Hematopoietic multipotent progenitor cell treated with erythropoietin and hydrocortisone succinate and interleukin-3 and kit ligand, for 6 days (in vitro differentiated cells): ENCODE data around the gene LMOD3.
A peak's percentile ranks its signal among the peaks of the same experiment; 100 is the strongest.

Source experiments
- DNase-seq: peaks from one replicate; pipeline ENCODE4 v3.0.0-alpha.2; 2015

LMOD3 gene

DNA sequence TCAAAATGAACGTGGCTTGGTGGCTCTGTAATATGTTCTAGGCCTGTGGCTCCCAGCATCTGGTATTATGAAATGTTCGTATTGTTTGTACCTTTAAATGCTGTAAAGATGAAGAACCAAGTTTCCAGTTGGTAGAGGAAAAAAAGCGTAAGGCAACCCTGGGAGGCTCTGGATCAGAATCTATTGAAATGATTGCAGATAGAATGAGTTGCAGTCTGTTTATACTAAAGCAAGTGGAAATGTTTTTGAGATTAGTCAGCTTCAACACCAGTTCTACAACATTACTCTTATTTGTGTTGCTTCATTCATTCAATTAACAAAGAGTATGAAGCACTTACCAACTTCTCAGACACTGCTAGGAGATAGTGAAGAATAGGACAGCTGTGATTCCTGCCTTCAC lies 32.4 kb downstream of the LMOD3 start:
- no peak for DNase-seq

DNA sequence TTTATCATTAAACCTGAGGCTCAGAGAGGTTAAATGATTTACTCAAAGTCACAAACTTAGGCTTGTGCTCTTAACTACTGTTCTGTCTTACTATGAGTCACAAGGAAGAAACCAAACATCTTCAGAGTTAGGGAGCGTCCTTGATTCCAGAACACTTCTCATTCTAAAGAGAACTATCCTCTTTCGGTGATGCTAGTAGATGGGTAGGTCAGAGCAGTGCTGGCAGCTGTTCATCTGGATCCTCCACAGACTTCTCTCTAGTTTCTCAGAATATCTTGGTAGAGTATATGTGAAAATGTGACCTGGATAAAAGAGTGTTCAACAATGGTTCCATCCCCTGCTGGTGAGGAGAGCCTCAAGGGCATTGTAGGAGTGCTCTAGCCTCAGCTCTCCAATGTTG lies 34.3 kb downstream of the LMOD3 start:
- DNase-seq: peak; percentile 8

DNA sequence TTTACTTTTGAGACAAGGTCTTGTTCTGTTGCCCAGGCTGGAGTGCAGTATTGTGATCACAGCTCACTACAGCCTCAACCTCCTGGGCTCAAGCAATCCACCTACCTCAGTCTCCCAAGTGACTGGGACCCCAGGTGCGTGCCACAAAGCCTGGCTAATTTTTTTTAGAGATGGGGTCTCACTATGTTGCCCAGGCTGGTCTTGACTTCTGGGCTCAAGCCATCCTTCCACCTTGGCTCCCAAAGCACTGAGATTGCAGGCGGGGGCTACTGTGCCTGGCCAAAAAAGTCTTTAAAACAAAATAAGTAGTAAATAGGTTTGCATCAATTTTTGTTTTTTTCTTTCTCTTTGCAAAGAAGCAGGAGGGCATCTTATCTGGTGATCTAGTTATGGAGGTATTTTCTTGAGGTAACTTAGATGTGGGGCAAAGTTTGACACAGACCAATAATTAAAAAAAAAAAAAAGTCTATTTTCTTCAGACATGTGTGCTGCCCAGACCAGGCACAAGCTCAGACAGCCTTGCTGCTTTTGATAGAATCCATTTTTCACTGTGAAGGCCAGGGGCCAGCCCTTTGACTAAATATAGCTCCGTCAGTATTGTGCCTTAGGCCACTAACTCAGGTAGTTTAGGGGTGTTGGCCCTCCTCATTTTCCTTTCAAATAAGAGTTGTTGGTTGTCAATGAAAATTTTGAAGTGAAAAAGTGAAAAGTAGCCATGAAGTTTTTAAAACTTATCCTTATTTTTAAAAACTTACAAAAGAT lies 35.2 kb downstream of the LMOD3 start:
- peak; percentile 9 for DNase-seq

DNA sequence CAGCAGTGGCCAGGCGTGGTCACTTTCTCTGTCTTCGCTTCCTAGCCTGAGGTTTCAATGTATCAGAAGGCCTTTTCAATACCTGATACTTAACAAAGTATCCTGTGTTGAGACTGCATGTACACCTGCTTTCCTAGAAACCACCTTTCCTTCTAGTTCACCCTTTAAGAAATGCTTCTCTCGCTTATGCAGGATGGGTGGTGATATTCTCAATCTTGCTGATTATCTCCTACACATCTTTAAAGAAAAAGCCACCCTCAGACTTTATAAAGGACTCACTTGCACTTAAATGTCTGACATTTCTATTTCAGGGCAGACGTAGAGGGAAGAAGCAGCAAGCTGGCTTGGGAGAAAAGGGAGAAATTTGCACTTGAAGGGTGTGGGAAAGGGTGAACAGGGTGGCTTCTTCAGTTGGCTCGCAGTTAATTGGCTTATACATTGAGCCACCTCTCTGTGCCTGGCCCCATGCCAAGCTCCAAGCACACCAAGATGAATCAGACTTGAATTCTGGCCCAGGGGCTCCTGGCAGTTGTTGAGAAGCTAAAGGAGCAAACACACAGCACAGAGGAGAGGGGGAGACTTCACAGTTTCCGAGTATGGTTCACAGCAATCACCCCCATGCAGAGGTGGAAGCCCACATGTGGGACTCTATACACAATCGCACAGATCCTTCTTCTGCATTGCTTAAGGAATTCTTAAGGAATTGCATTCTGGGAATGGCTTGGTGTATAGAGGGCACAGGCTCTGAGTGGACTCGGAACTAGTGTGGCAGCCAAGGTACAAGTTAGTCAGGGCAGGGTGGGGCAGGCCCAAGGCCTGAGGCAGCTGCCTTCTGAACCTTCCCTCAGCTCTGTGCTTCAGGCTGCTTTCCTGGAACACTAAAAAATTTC lies 36.3 kb downstream of the LMOD3 start:
- DNase-seq: peak; percentile 93

DNA sequence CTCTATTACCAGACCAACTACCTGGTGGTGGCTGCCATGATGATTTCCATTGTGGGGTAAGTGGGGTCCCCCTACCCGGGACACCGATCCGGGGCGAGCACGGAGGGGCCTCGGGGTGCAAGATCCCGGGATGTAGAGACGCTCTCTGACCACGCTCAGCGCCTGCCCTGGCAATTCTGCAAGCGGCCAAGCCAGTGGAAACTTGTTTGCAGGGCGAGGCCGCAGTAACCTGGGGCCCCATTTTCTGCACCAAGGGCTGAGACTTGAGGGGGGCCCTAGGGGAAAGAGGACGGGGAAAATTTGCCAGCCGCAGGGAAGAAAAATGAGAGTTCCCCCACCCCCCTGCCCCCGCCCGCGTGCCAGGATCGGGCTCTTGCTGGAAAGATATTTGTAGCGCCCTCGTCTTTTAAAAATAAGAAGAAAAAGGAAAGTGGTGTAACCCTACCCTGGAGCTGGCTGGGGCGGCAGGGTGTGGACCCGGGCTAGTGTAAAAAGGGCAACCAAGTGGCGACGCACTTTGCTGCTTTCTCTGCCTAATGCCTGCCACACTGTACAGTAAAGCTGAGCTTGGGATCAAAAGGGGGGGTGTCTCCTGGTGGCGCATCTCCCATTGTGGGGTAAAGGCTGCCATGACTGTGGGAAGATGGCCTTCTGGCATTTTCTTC lies 37.1 kb downstream of the LMOD3 start:
- peak; percentile 51 for DNase-seq

DNA sequence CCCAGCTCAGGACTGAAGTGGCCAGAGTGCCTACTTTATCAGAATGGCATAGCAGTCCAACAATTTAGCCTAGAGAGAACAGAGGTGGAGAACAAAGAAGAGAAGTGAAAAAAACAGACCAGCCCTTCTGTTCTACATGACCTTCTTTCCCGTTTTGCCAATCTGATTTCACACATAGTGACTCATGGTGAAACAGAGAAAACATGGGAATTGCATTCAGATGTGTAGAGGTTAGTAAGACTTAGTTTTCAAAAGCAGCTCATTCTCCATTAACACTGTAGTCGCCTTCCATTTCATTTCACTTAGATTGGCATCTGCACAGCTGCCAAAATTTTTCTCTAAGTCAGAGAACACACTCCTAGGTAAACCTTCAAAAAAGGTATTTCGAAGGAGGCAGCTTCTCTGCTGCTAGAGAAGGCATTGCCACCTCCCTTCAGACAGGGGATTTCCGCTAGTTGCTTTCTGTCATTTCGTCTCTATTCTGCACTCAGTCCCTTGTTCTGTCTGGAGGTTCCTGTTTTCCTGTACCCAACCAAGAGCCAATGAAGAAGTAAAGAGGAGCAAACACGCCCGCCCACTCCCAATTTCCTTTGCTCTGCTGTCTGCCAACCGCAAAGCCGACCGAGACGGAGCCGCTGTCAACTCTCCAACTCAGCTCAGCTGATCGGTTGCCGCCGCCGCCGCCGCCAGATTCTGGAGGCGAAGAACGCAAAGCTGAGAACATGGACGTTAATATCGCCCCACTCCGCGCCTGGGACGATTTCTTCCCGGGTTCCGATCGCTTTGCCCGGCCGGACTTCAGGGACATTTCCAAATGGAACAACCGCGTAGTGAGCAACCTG lies 37.8 kb downstream of the LMOD3 start, which contains the start of gene ARL6IP5:
TSS of gene ARL6IP5 (plus strand) at position 612 of the 842 bp plus-strand sequence. CDS start at position 723, 111 bp downstream.
- DNase-seq: peak; percentile 98

DNA sequence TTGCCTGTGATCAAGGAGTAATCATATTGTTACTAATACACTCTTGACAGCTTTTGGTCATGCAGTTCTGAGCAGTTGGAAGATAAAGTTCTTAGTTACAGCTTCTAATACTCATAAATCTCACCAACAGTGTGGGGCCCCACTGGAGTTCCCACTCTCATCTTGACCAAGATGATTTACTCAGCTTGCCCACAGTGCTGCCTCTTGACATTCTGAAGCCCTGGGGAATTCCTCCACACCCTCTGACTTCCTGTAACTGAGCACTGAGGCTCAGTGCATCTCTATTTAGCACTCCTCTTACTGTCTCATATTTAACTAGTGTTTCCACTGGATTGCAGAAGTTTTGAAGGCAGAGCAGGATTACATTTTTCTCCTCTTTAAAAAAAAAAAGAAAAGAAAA lies 39.6 kb downstream of the LMOD3 start:
- no peak for DNase-seq

DNA sequence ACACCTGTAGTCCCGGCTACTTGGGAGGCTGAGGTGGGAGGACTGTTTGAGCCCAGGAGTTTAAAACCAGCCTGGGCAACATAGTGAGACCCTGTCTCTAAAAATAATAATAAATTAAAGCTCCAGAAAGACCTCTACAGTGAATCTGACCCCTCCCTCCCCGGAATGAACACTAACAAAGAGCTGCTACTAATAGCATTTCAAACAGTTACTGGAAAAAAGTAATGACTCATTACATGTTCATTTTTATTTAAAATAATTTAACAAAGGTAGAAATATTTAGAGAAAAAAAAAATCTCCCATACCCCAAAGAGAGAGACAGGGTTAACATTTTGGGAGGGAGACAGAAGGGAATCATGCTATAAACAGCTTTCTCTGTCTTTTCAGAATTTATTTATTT lies 40.0 kb downstream of the LMOD3 start:
- no peak for DNase-seq

DNA sequence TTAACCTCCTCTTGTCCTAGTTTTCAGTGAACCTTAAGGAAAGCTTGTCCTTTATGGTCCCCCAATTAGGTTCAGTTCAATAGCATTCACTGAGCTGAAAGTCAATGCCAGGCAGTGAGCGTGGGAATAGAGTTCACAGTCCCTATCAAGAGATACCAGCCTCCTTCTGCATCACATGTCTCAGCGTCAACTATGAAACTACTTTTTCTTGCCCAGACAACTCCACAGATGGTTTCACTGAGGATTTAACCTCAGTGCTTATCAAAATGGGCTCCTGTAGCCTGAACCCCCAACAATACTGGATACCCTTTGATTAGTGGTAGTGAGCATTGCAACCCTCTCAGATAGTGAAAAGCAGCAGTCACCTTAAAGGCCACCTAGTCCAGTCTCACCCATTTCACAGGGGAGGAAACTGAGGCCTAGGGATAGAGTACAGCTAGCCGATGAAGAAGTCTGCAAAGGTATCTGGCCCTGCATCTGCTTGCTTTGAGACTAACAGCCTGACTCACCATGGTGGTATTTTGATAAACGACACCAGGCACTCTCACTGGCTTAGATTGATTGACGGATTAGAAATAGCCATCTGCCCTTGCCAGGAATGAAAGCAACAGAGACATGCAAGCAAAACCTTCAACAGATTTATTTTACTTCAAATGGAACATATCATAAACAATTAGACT lies 40.7 kb downstream of the LMOD3 start:
- peak; percentile 86 for DNase-seq

DNA sequence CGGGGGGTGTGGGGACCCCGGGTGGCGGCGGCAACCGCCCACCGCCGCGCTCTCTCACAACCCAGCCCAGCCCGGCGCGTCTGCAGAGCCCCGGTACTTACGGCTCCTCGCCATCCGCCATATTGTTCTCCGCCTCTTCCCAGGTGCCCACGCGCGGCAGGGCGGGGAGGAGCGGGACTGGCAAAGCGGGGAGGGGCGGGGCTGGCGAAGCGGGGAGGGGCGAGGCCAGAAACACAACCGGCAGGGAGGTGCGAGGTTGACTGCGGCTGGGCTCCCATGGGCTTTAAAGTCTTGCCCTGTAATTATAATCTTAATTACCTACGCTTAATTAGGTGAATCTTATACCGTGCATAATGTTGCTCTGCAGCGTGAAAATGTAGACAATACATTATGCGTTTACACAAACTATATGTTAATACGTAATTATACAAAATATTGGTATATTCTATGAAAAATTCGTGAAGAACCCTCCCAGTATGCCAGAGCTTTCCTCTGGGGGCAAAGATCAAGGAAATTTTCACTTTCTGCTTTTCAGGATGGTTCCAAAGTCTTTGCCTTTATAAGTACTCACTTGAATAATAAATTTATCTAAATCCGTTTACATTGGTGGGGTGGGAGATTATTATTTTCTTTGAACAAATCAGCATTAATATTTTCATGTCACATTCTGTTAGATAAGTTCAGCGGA lies 42.0 kb downstream of the LMOD3 start, which contains the start of gene UBA3:
TSS of gene UBA3 (minus strand) at position 133 of the 688 bp plus-strand sequence. CDS start at position 121, 12 bp downstream.
- peak; percentile 95 for DNase-seq

DNA sequence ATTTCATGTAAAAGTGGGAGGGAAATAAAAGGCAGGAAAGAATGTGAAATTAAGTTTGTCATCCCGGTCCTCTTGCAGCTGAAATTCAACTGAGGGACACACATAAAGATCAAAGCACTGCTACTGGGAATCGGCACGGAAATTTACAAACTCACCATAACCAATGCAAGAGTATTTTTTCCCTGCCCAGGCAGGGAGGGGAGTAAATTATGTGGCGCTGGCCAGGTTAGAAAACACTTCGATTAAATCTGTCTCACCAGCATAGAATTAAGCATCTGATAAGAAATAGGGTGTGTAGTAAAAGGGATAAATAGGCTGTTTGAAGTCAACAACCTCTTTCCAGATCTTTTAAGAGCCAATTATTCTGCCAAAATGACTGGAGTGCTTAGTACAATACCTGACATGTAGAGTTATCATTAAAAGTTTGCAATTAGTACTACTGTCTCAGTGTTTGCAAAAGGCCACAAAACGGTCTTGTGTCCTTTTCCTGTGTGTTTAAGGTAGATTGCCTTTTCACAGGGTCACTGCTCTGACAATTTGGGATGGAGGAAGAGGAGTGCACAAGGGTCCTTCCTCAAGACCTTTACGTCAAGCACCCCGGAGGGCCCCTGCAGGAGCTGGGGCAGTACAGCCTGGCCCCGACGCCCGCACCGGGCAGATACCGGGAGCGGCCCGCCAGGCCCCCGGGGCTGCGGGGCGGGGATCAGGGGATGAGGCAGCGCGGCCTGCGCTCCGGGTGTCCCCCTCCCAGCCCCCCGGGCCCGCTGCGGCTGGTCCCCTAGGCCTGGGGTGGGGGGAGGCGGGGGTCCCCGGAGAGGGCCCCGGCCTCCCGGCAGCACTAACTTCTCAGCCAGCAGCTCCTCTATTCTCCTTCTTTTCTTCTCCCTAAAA lies 42.9 kb downstream of the LMOD3 start:
- peak; percentile 31 for DNase-seq

DNA sequence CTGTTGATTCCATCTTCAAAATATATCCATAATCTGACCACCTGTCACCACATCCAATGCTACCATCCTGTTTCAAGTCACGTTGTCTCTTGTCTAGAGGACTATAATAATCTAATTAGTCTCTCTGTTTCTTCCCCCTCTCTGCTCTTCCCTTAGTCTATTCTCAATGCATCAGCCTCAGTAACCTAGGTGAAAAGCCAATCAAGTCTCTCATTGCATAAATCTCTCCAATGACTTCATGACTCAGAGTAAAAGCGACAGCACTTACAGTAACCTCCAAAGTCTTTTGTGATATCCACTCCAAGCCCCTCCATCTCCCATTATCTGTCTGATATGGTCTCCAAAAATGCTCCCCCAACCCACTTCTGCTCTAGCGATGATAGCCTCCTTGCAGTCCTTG lies 49.5 kb downstream of the LMOD3 start:
- DNase-seq: no peak

DNA sequence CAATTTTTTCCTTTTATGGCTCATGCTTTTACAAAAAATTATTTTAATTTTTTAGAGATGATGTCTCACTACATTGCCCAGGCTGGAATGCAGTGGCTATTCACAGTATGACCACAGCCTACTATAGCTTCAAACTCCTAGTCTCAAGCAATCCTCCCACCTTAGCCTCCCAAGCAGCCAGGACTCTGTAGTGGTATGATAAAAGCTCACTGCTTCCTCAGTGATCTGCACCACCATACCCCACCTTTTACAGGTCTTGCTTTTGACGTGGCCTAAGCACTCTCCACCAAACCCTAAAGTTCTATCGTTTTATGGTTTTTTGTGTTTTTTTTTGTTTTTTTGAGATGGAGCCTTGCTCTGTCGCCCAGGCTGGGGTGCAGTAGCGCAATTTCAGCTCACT lies 56.3 kb downstream of the LMOD3 start:
- DNase-seq: no peak

DNA sequence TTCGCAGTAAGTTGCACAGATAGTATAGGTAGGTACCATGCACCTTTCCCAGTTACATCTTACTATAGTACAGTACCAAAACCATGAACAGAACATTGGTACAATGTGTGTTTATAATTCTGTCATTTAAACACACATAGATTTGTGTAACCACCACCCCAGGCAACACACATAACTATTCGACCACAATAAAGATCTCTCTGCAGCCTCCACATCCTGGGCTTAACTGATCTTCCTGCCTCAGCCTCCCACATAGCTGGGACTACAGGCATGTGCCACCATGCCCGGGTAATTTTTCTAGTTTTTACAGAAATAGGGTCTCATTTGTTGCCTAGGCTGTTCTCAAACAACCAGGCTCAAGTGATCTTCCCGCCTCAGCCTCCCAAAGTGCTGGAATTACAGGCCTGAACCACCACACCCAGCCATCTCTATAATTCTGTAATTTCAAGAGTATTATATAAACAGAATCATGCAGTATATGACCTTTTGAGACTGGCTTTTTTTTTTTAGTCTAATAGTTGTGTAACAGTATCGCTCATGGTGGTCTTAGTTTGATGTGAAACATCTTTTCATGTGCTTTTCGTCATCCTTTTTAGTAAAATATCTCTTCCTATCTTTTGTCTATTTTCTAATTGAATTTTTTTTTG lies 57.0 kb downstream of the LMOD3 start:
- DNase-seq: no peak

DNA sequence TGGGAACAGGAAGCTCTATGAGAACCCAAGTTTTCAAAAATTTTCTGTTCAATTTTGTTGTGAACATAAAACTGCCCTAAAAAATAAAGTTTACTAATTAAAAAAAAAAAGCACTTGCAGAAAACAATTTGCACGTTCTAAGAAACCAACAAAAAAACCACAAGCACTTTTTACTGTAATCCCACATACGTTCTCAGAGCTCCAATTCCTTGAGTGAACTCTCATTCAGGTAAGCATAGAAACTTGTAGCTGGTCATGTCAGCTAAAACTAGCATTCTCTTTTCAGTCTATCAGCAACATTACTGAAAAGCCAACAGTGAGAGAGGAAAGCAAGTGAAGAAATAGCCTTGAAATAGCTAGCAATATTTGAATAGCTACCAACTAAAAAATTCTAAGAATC lies 58.8 kb downstream of the LMOD3 start:
- DNase-seq: no peak

DNA sequence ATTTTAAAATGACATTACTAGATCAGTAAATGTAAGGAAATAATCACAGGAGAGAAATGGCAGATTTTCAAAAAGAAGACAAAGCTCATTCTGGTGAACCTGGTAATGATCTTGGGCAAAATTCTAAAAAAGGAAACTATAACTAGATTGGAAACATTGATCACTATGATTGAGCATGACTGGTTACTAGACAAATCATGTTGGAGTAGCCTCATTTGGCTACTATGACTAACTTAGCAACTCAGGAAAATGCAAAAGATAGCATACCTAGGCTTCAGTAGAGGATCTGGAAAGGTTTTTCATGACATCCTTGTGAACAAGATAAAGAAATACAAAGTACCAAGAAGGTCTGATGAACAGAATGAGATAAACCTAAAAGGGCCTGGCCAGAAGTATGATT lies 62.7 kb downstream of the LMOD3 start:
- no peak for DNase-seq

DNA sequence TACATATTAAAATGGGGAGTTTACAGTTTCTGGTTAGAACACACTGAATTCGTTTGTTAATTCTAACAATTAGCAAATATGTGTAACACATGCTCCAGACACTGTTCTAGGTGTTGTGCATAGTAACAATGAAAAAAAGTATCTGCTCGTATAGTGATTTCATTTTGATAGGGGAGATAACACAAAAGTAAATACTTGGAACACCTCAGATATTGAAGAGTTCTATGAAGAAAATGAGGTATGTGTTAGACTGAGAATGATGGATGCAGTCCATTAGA lies 63.5 kb downstream of the LMOD3 start:
- DNase-seq: no peak

DNA sequence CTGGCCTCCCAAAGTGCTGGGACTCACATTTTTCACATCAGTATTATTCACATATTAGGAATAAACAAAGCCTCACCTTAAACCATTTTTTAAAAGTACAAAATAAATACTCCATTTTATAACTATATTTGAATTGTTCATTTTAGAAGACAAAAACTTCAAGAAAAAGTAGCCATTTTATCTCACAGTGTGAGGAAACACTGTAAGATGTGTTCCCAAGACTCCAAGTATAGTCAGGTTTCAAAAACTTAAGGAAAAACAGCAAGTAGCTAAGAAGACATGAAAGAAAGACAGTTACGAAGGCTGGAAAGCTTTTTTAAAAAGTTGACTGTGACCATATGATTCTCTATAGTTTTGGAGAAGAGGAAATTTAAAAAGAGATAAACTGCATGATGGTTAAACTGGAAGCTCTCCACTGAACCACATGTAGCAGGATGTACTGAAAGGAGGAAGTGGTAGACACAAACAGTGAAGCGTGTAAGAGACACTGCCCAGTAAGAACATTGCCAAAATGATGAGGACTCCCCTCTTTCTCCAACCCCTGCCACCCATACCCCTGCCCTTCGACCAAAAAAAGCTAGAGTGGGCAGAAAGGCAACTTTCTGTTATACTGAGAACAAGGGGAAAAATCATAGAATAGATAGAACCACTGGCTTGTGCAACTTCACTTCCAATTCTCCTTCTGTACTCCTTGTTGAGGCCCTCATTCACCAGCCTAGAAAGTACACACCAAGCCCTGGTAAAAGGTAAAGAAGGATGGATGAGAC lies 64.0 kb downstream of the LMOD3 start:
- peak; percentile 68 for DNase-seq
